Astrocyte (in vitro differentiated cells and primary cell): ENCODE measurements around the gene LAMA3.

Source experiments
- CTCF ChIP-seq: IDR thresholded peaks from 2 replicates; pipeline ENCODE4 v1.5.1; 2011; ENCODE audit warnings: low read depth, mild to moderate bottlenecking, inconsistent platforms, low read length, moderate library complexity; ENCODE audit not compliant: insufficient read depth
- EZH2 ChIP-seq: IDR thresholded peaks from 2 replicates; pipeline ENCODE4 v1.6.1; 2012; ENCODE audit warnings: mild to moderate bottlenecking, low read length, inconsistent platforms; ENCODE audit not compliant: insufficient read depth

GRCh38 chr18:23667114-23667513 lies 22.1 kb upstream of the LAMA3 start:
- TF ChIP-seq CTCF (no peak), EZH2 (no peak)
